ENCODE results near the gene NCOA7.

DNA sequence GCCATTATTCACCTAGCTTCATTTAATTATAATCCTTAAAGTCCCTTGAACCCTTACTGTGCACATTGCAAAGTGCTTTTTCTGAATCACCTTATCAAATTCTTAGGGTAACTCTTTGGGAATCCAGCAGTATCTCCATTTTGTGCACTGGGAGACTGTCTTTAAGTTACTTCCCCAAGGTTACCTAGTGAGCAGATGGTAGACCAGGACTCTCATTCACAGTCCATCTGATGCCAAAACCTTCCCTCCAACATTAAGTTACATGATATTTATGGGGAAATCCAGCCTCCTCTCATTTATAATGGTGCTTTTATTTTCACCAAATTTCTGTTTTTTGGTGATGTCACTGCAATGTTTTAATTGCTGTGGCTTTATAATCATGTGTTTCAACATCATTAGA is 75.7 kb downstream of the NCOA7 start:
- TF ChIP-seq, protein P1, sequence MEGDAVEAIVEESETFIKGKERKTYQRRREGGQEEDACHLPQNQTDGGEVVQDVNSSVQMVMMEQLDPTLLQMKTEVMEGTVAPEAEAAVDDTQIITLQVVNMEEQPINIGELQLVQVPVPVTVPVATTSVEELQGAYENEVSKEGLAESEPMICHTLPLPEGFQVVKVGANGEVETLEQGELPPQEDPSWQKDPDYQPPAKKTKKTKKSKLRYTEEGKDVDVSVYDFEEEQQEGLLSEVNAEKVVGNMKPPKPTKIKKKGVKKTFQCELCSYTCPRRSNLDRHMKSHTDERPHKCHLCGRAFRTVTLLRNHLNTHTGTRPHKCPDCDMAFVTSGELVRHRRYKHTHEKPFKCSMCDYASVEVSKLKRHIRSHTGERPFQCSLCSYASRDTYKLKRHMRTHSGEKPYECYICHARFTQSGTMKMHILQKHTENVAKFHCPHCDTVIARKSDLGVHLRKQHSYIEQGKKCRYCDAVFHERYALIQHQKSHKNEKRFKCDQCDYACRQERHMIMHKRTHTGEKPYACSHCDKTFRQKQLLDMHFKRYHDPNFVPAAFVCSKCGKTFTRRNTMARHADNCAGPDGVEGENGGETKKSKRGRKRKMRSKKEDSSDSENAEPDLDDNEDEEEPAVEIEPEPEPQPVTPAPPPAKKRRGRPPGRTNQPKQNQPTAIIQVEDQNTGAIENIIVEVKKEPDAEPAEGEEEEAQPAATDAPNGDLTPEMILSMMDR (IDR thresholded peaks at IDR 0.05): no peak
- TF ChIP-seq EP300 (IDR thresholded peaks at IDR 0.05) (no peak), POLR2A (IDR thresholded peaks at IDR 0.05) (no peak)
